Measurements from ENCODE around the gene ZNF224.

DNA sequence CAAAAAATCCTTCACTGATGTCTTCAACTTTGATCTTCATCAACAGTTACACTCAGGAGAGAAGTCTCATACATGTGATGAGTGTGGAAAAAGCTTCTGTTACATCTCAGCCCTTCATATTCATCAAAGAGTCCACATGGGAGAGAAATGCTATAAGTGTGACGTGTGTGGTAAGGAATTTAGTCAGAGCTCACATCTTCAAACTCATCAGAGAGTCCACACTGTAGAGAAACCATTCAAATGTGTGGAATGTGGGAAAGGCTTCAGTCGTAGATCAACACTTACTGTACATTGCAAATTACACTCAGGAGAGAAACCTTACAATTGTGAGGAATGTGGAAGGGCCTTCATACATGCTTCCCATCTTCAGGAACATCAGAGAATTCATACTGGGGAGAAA lies 62.3 kb downstream of the ZNF224 start:
- TF ChIP-seq, protein P1, sequence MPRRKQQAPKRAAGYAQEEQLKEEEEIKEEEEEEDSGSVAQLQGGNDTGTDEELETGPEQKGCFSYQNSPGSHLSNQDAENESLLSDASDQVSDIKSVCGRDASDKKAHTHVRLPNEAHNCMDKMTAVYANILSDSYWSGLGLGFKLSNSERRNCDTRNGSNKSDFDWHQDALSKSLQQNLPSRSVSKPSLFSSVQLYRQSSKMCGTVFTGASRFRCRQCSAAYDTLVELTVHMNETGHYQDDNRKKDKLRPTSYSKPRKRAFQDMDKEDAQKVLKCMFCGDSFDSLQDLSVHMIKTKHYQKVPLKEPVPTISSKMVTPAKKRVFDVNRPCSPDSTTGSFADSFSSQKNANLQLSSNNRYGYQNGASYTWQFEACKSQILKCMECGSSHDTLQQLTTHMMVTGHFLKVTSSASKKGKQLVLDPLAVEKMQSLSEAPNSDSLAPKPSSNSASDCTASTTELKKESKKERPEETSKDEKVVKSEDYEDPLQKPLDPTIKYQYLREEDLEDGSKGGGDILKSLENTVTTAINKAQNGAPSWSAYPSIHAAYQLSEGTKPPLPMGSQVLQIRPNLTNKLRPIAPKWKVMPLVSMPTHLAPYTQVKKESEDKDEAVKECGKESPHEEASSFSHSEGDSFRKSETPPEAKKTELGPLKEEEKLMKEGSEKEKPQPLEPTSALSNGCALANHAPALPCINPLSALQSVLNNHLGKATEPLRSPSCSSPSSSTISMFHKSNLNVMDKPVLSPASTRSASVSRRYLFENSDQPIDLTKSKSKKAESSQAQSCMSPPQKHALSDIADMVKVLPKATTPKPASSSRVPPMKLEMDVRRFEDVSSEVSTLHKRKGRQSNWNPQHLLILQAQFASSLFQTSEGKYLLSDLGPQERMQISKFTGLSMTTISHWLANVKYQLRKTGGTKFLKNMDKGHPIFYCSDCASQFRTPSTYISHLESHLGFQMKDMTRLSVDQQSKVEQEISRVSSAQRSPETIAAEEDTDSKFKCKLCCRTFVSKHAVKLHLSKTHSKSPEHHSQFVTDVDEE (CRISPR knock-in tag; IDR thresholded peaks at IDR 0.05), result no peak
- no peak for TF ChIP-seq ESRRG (CRISPR knock-in tag; IDR thresholded peaks at IDR 0.05)
- TF ChIP-seq ZNF565 (CRISPR knock-in tag; conservative IDR thresholded peaks at IDR 0.05; ENCODE audit: low read depth), result no peak
- no peak for TF ChIP-seq ARNTL (CRISPR knock-in tag; IDR thresholded peaks at IDR 0.05; ENCODE audit: borderline replicate concordance, low read depth)
- no peak for TF ChIP-seq ZFP30 (CRISPR knock-in tag; IDR thresholded peaks at IDR 0.05)
- TF ChIP-seq TOX (CRISPR knock-in tag; IDR thresholded peaks at IDR 0.05; ENCODE audit: borderline replicate concordance), result no peak
- no peak for TF ChIP-seq PPARA (CRISPR knock-in tag; IDR thresholded peaks at IDR 0.05; ENCODE audit: borderline replicate concordance)
- TF ChIP-seq, protein P2, sequence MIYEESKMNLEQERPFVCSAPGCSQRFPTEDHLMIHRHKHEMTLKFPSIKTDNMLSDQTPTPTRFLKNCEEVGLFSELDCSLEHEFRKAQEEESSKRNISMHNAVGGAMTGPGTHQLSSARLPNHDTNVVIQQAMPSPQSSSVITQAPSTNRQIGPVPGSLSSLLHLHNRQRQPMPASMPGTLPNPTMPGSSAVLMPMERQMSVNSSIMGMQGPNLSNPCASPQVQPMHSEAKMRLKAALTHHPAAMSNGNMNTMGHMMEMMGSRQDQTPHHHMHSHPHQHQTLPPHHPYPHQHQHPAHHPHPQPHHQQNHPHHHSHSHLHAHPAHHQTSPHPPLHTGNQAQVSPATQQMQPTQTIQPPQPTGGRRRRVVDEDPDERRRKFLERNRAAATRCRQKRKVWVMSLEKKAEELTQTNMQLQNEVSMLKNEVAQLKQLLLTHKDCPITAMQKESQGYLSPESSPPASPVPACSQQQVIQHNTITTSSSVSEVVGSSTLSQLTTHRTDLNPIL (CRISPR knock-in tag; IDR thresholded peaks at IDR 0.05; ENCODE audit: low read depth), result no peak
- no peak for TF ChIP-seq ZNF8 (CRISPR knock-in tag; IDR thresholded peaks at IDR 0.05)
- TF ChIP-seq CSDC2 (CRISPR knock-in tag; IDR thresholded peaks at IDR 0.05), result no peak
- TF ChIP-seq, protein P3, sequence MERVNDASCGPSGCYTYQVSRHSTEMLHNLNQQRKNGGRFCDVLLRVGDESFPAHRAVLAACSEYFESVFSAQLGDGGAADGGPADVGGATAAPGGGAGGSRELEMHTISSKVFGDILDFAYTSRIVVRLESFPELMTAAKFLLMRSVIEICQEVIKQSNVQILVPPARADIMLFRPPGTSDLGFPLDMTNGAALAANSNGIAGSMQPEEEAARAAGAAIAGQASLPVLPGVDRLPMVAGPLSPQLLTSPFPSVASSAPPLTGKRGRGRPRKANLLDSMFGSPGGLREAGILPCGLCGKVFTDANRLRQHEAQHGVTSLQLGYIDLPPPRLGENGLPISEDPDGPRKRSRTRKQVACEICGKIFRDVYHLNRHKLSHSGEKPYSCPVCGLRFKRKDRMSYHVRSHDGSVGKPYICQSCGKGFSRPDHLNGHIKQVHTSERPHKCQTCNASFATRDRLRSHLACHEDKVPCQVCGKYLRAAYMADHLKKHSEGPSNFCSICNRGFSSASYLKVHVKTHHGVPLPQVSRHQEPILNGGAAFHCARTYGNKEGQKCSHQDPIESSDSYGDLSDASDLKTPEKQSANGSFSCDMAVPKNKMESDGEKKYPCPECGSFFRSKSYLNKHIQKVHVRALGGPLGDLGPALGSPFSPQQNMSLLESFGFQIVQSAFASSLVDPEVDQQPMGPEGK (CRISPR knock-in tag; IDR thresholded peaks at IDR 0.05; ENCODE audit: borderline replicate concordance), result no peak
- no peak for TF ChIP-seq RARB (CRISPR knock-in tag; IDR thresholded peaks at IDR 0.05)

All from SK-N-SH treated with all-trans-retinoic acid at 6 μM for 48 hours (cell line).